HT-29 (cell line): ENCODE data around the gene TLR6. TPM values are rescaled to one million over a fixed set of nuclear protein-coding genes. Genes with fewer than 3 reads are reported as not detected.
A peak's percentile ranks its signal among the peaks of the same experiment; 100 is the strongest.
"Not testable (repeated sequence)": the region's sequence is repeated elsewhere in the genome, so short reads cannot be mapped to it uniquely, and the experiment has no call there.

Experiments
- DNase-seq: peaks from one replicate; pipeline ENCODE4 v3.0.0-alpha.2; 2015; ENCODE audit warnings: low spot score
- total RNA-seq: library from RNA; depleted of rRNA; stranded (reverse); fragments of >200 nt; shearing (Covaris generic); gene quantifications from 2 replicates; pipeline ENCODE4 v1.2.3, GENCODE V29; 2014

TLR6 gene
- total RNA-seq, 1 experiment from 2014 or later, result 0.15 TPM

GRCh38 chr4:38822748-38823303 is 33.8 kb downstream of the TLR6 start:
- DNase-seq, result no peak

DNA sequence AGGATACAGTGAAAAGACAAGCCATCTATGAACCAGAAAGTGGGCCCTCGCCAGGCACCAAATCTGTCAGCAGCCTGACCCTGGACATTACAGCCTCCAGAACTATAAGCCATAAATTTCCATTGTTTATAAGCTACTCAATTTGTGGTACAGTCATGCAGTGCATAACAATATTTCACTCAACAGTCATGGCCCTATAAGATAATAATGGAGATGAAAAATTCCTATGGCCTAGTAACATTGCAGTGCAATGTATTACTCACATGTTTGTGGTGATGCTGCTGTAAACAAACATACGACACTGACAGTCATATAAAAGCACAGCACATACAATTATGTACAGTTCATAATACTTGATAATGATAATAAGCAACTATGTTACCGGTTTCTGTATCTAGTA is 34.9 kb downstream of the TLR6 start:
- DNase-seq, result no peak

- no peak for DNase-seq
These were observed 36.1 kb downstream of the TLR6 start for GRCh38 chr4:38820329-38821061.

GRCh38 chr4:38819569-38819968 is 37.0 kb downstream of the TLR6 start:
- DNase-seq, result no peak

- DNase-seq, result no peak
These were observed 38.1 kb downstream of the TLR6 start for GRCh38 chr4:38818441-38818976.

DNA sequence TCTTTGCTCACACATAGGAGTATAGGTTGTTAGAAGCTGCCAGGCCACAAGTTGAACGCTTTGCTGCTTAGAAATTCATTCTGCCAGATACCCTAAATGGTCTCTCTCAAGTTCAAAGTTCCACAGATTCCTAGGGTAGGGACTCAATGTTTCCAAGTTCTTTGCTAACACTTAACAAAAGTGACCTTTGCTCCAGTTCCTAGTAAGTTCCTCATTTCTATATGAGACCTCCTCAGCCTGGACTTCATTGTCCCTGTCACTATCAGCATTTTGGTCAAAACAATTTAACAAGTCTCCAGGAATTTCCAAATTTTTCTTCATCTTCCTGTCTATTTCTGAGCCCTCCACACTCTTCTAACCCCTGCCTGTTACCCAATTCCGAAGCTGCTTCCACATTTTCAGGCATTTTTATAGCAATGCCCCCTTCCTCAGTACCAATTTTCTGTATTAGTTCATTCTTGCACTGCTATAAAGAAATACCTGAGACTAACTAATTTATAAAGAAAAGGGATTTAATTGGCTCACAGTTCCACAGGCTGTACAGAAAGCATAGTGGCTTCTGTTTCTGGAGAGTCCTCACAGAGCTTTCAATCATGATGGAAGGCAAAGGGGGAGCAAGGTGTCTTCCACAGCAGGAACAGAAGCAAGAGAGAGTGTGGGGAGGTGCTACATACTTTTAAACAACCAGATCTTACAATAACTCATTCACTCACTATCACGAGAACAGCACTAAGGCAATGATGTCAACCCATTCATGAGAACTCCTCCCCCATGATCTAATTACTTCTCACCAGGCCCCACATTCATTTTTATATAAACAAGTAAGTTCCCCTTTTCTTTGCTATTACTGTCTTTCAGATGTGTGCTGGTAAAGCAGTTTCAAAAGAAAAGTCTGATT is 40.5 kb downstream of the TLR6 start:
- no peak for DNase-seq

DNA sequence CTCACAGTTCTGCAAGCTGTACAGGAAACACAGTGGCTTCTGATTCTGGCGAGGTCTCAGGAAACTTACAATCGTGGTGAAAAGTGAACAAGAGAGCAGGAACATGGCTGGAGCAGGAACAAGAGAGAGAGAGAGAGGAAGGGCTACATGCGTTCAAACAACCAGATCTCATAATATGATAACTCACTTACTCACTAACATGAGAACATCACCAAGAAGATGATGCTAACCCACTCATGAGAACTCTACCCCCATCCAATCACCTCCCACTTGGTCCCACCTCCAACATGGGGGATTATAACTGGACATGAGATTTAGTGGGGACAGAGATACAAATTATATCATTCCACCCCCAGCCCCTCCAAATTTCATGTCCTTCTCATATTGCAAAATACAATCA is 42.2 kb downstream of the TLR6 start:
- no peak for DNase-seq

- no peak for DNase-seq
These were observed 45.3 kb downstream of the TLR6 start for GRCh38 chr4:38811297-38811696.

DNA sequence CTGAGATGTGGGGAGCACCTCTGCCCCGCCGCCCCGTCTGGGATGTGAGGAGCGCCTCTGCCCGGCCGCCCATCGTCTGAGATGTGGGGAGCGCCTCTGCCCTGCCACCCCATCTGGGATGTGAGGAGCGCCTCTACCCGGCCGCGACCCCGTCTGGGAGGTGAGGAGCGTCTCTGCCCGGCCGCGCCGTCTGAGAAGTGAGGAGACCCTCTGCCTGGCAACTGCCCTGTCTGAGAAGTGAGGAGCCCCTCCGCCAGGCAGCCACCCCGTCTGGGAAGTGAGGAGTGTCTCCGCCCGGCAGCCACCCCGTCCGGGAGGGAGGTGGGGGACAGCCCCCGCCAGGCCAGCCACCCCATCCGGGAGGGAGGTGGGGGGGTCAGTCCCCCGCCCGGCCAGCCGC is 49.2 kb downstream of the TLR6 start:
- DNase-seq, result not testable (repeated sequence)

DNA sequence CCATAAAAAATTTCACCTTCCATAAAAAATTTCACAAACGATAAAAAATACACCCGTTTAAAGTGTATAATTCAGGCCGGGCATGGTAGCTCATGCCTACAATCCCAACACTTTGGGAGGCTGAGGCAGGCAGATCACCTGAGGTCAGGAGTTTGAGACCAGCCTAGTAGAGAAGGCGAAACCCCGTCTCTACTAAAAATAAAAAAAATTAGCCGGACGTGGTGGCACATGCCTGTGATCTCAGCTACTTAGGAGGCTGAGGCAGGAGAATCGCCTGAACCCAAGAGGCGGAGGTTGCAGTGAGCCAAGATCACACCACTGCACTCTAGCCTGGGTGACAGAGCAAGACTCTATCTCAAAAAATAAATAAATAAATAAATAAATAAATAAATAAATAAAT is 50.4 kb downstream of the TLR6 start:
- DNase-seq, result not testable (repeated sequence)

DNA sequence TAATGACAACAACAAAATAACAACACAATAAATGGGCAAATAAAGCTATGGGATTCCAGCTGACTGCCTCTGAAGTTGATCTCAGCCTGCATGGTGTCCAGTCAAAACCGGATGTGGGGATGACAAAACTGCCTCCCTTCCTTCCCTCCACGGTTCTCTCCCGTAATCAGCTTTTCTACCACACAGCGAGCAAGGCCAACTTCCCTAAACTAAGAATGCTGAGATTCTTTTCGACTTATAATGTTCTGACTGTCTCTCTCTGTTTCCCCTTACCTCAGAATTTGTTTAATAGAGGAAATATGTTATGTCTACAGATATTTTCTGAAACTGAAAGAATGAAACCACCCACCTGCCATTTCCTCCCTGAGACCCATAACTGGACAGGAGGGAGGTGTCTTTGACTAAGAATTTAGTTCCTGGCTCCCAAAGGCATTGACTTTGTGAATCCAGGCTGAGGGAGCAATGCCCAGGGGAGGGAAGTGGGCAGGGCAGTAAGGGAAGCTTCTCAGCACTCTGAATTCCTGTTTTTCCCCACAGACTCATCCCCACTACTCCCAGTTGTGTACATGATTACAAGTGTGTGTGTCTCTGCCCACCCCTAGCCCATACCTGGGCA is 51.0 kb downstream of the TLR6 start:
- no peak for DNase-seq

GRCh38 chr4:38804654-38805295 is 51.8 kb downstream of the TLR6 start, which contains the start of gene TLR1:
TLR1 (minus strand) TSS chr4:38804791; CDS start chr4:38798831, 5,960 bp downstream.
- DNase-seq, result peak; percentile 62

- no peak for DNase-seq
These were observed 52.6 kb downstream of the TLR6 start for GRCh38 chr4:38803833-38804653.

GRCh38 chr4:38802561-38803355 is 53.9 kb downstream of the TLR6 start:
- no peak for DNase-seq

- no peak for DNase-seq
These were observed 55.6 kb downstream of the TLR6 start for GRCh38 chr4:38800961-38801450.

- DNase-seq, result no peak
These were observed 56.3 kb downstream of the TLR6 start for GRCh38 chr4:38800366-38800765.

DNA sequence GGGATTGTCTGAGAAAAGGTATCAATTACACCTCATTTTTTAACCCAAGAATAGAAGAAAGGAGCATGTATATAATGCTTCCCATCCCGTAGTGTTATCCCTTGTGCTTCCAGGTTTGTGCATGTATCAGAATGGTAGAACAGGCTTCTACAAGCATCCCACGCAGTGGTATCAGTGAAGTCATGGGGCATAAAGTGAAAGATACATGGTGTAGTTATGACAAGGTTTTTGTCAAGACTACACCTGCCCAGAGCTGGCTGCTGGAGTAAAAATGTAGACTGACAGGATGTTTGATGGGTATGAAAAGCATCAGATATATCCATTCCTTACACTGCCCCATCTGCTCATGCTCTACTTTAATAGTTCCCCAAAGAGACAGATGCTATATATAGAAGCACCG is 61.5 kb downstream of the TLR6 start:
- no peak for DNase-seq

DNA sequence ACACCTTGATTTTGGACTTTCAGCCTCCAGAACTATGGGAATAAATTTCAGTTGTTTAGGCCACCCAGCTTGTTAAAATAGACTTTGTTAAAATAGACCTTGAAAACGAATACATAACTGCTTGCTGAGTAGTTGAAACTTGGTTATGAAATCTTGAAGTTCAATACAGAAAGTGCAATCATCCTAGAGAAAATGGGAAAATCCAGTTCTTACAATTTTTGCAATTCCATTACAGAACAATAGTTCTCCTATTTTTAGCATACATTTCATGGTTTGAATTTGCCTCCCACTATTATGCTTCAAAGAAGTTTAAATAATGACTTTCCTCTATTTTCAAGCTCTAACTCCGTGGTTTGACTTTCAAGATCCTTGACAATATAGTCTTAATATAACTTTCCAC is 62.6 kb downstream of the TLR6 start:
- no peak for DNase-seq

DNA sequence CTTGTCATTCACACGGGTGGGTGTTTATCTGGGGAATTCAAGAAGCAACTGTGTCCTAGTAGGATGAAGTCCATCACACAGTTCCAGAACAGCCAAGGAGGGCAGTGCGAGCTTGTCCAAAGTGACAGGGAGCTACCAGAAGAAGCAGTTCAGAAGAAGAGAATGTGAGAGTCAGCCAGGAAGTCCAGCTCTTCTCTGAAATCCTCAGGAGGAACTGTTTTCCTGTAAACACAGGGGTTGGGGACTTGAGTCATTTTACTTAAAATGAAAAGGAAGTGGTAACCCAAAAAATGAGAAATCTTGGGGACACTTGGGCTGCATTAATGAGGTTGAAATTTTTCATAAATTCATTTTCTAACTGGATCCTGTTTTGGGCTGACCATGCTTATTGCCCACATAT is 65.6 kb downstream of the TLR6 start:
- no peak for DNase-seq
